OCI-LY3 (cell line): ENCODE results near the gene MAMLD1.

Source experiments
- CTCF ChIP-seq: fragments of 200-600, 300-600 bp; sonication (generic); IDR thresholded peaks from 2 replicates; pipeline ENCODE4 v1.5.1; 2014; ENCODE audit warnings: antibody characterized with exemption, low read length, low read depth
- EZH2phosphoT487 ChIP-seq: fragments of 200-600 bp; shearing (Covaris generic); IDR thresholded peaks from 2 replicates; pipeline ENCODE4 v1.6.1; 2018; ENCODE audit warnings: antibody characterized with exemption, mixed run types, low read depth

GRCh38 chrX:150357790-150358189, 5.3 kb upstream of the MAMLD1 start:
- TF ChIP-seq CTCF: no peak
- no peak for TF ChIP-seq EZH2phosphoT487
